Measurements from ENCODE around the gene SIK3.

- TF ChIP-seq CTCF (IDR thresholded peaks at IDR 0.05) (no peak), ZNF317 (CRISPR knock-in tag; IDR thresholded peaks at IDR 0.05; ENCODE audit: borderline replicate concordance, low read depth) (no peak), ZNF138 (CRISPR knock-in tag; conservative IDR thresholded peaks at IDR 0.05) (no peak), ESRRA (CRISPR knock-in tag; IDR thresholded peaks at IDR 0.05; ENCODE audit: borderline replicate concordance) (no peak), NR2C2 (CRISPR knock-in tag; IDR thresholded peaks at IDR 0.05) (no peak), PREB (CRISPR knock-in tag; IDR thresholded peaks at IDR 0.05; ENCODE audit: borderline replicate concordance) (no peak), ZNF416 (CRISPR knock-in tag; IDR thresholded peaks at IDR 0.05) (no peak), FOXK1 (CRISPR knock-in tag; IDR thresholded peaks at IDR 0.05) (no peak)
These were observed 285.1 kb downstream of the SIK3 start for GRCh38 chr11:116813170-116813569.

All from WTC11 (cell line).